SK-N-SH treated with all-trans-retinoic acid at 6 μM for 48 hours (cell line): ENCODE results near the gene PPIL1.

Experiments used
- CSDC2 ChIP-seq: fragments of 250-450 bp; sonication (Bioruptor Pico); IDR thresholded peaks from 2 replicates; pipeline ENCODE4 v1.5.0; 2020; ENCODE audit warnings: mild to moderate bottlenecking, moderate library complexity
- ESRRG ChIP-seq: fragments of 250-450 bp; sonication (Bioruptor Pico); IDR thresholded peaks from 2 replicates; pipeline ENCODE4 v1.6.1; 2021; ENCODE audit warnings: mild to moderate bottlenecking
- ZNF8 ChIP-seq: fragments of 450-650 bp; formaldehyde crosslinking; IDR thresholded peaks from 2 replicates; pipeline ENCODE4 v1.5.0; 2020; ENCODE audit warnings: mild to moderate bottlenecking, moderate library complexity

DNA sequence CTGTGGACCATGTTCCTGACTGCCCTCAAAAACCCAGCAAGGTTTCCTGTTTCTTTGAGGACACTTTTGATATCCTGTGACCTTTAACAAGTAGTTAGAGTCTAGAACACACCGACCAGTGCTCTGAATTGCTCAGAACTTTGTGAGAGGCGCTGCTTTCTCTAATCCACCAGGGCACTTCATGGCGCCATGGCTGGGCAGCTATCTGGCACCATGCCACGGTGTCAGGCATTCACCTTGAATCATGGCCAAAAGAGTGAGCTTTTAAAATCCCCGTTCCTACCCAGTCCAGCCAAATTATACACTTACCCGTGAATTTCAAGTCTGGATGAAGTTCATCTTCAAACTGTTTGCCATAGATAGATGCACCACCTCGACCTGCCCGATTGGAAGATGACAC is 18.3 kb downstream of the PPIL1 start:
- TF ChIP-seq ESRRG (CRISPR knock-in tag) (no peak), CSDC2 (CRISPR knock-in tag) (no peak), ZNF8 (CRISPR knock-in tag) (no peak)
